Astrocyte (in vitro differentiated cells and primary cell): ENCODE results near the gene SLA2. TPM values are rescaled to one million over a fixed set of nuclear protein-coding genes. Genes with fewer than 3 reads are reported as not detected.

Experiments
- DNase-seq: peaks from one replicate; pipeline ENCODE4 v3.0.0-alpha.2; 2010; ENCODE audit warnings: low read depth
- FAIRE-seq: peaks from 2 replicates; lab custom pipeline; 2011; peaks lifted over from hg19 to GRCh38; lab: Jason Lieb, UNC
- H2AFZ ChIP-seq: 2 replicates; pipeline ENCODE4 v1.6.0; 2012; ENCODE audit warnings: low read depth, low read length, inconsistent platforms
- H3K27ac ChIP-seq: 2 replicates; pipeline ENCODE4 v1.5.1; 2011; ENCODE audit warnings: low read depth, low read length, inconsistent platforms
- H3K27me3 ChIP-seq: 2 replicates; pipeline ENCODE4 v1.6.0; 2011; ENCODE audit warnings: low read length, inconsistent platforms; ENCODE audit not compliant: insufficient read depth
- H3K36me3 ChIP-seq: 2 replicates; pipeline ENCODE4 v1.5.1; 2011; ENCODE audit warnings: low read length, inconsistent platforms; ENCODE audit not compliant: insufficient read depth
- H3K4me1 ChIP-seq: 2 replicates; pipeline ENCODE4 v1.5.1; 2011; ENCODE audit warnings: low read length, inconsistent platforms; ENCODE audit not compliant: insufficient read depth
- H3K4me2 ChIP-seq: 2 replicates; pipeline ENCODE4 v1.6.0; 2012; ENCODE audit warnings: low read length, inconsistent platforms
- H3K4me3 ChIP-seq: 2 replicates; pipeline ENCODE4 v1.5.1; 2011; ENCODE audit warnings: low read depth, mild to moderate bottlenecking, low read length, inconsistent platforms; ENCODE audit not compliant: insufficient read depth
- H3K79me2 ChIP-seq: 2 replicates; pipeline ENCODE4 v1.6.0; 2012; ENCODE audit warnings: mild to moderate bottlenecking, low read length, inconsistent platforms; ENCODE audit not compliant: insufficient read depth
- H3K9ac ChIP-seq: 2 replicates; pipeline ENCODE4 v1.6.0; 2012; ENCODE audit warnings: mild to moderate bottlenecking, low read length, inconsistent platforms
- H3K9me3 ChIP-seq: 2 replicates; pipeline ENCODE4 v1.5.1; 2012; ENCODE audit warnings: low read depth, mild to moderate bottlenecking, low read length, inconsistent platforms; ENCODE audit not compliant: insufficient read depth
- H4K20me1 ChIP-seq: 2 replicates; pipeline ENCODE4 v1.6.0; 2012; ENCODE audit warnings: low read length, inconsistent platforms; ENCODE audit not compliant: insufficient read depth
- H3K27ac Mint-ChIP-seq: one replicate; pipeline ENCODE4 v1.8.0; 2021; ENCODE audit warnings: mild to moderate bottlenecking, mixed read lengths; ENCODE audit not compliant: unreplicated experiment
- H3K27me3 Mint-ChIP-seq: one replicate; pipeline ENCODE4 v1.8.0; 2021; ENCODE audit warnings: low read depth, mixed read lengths; ENCODE audit not compliant: unreplicated experiment
- H3K36me3 Mint-ChIP-seq: one replicate; pipeline ENCODE4 v1.8.0; 2021; ENCODE audit warnings: low read depth, mixed read lengths; ENCODE audit not compliant: unreplicated experiment
- H3K4me1 Mint-ChIP-seq: one replicate; pipeline ENCODE4 v1.8.0; 2021; ENCODE audit warnings: low read depth, mixed read lengths; ENCODE audit not compliant: unreplicated experiment
- H3K4me3 Mint-ChIP-seq: one replicate; pipeline ENCODE4 v1.8.0; 2021; ENCODE audit warnings: mild to moderate bottlenecking, moderate library complexity, mixed read lengths; ENCODE audit not compliant: unreplicated experiment
- H3K9me3 Mint-ChIP-seq: one replicate; pipeline ENCODE4 v1.8.0; 2021; ENCODE audit warnings: mild to moderate bottlenecking, mixed read lengths; ENCODE audit not compliant: unreplicated experiment
- CTCF ChIP-seq: IDR thresholded peaks from 2 replicates; pipeline ENCODE4 v1.5.1; 2011; ENCODE audit warnings: low read depth, mild to moderate bottlenecking, inconsistent platforms, low read length, moderate library complexity; ENCODE audit not compliant: insufficient read depth
- EZH2 ChIP-seq: IDR thresholded peaks from 2 replicates; pipeline ENCODE4 v1.6.1; 2012; ENCODE audit warnings: mild to moderate bottlenecking, low read length, inconsistent platforms; ENCODE audit not compliant: insufficient read depth
- total RNA-seq: library from RNA; stranded (reverse); gene quantifications from 2 replicates; pipeline ENCODE4 v1.2.1, GENCODE V29; 2021

SLA2 gene
- total RNA-seq, 1 donor from 2014 or later: 0.14 TPM

GRCh38 chr20:36624944-36625324 lies 21.1 kb downstream of the SLA2 start:
- no peak for FAIRE-seq
- Histone ChIP-seq H3K4me1 (no peaks in the 10 kb centered on the region), H2AFZ (no peak overlapping the region), H3K9me3 (no peaks in the 10 kb centered on the region), H3K4me2 (no peak overlapping the region), H3K9ac (no peak overlapping the region), H3K79me2 (no peaks in the 10 kb centered on the region), H4K20me1 (no peaks in the 10 kb centered on the region), H3K36me3 (no peaks in the 10 kb centered on the region), H3K4me3 (no peak overlapping the region), H3K27ac (no peak overlapping the region), H3K27me3 (no peaks in the 10 kb centered on the region)
- Mint-ChIP-seq H3K27ac (no peak overlapping the region), H3K27me3 (peaks cover 2% of the 10 kb centered on the region), H3K4me3 (no peak overlapping the region), H3K36me3 (peaks cover 3% of the 10 kb centered on the region), H3K4me1 (peaks cover 10% of the 10 kb centered on the region), H3K9me3 (no peaks in the 10 kb centered on the region)
- TF ChIP-seq CTCF: no peak
- TF ChIP-seq EZH2: no peak
- no peak for DNase-seq

- no peak overlapping the region for H3K27ac Mint-ChIP-seq
- H3K9me3 ChIP-seq: no peaks in the 10 kb centered on the region
- H4K20me1 ChIP-seq: no peaks in the 10 kb centered on the region
- TF ChIP-seq EZH2 (no peak), CTCF (no peak)
- no peak overlapping the region for H3K4me3 Mint-ChIP-seq
- H3K9ac ChIP-seq: no peak overlapping the region
- no peak overlapping the region for H3K27ac ChIP-seq
- no peaks in the 10 kb centered on the region for H3K4me1 ChIP-seq
- H3K27me3 Mint-ChIP-seq: peaks cover 2% of the 10 kb centered on the region
- no peaks in the 10 kb centered on the region for H3K79me2 ChIP-seq
- peaks cover 5% of the 10 kb centered on the region for H3K4me1 Mint-ChIP-seq
- no peak overlapping the region for H3K4me2 ChIP-seq
- peak overlapping the region; percentile 20 for H2AFZ ChIP-seq
- no peak overlapping the region for H3K4me3 ChIP-seq
- H3K36me3 ChIP-seq: no peaks in the 10 kb centered on the region
- peaks cover 3% of the 10 kb centered on the region for H3K36me3 Mint-ChIP-seq
- FAIRE-seq (no peak), DNase-seq (no peak)
- H3K27me3 ChIP-seq: no peaks in the 10 kb centered on the region
- no peaks in the 10 kb centered on the region for H3K9me3 Mint-ChIP-seq
Measured at GRCh38 chr20:36624068-36624943, 21.7 kb downstream of the SLA2 start.

GRCh38 chr20:36623444-36623843 lies 22.6 kb downstream of the SLA2 start:
- TF ChIP-seq EZH2: no peak
- TF ChIP-seq CTCF: no peak
- peaks cover 2% of the 10 kb centered on the region for H3K27me3 Mint-ChIP-seq
- Histone ChIP-seq H3K9me3 (no peaks in the 10 kb centered on the region), H3K27me3 (no peaks in the 10 kb centered on the region), H3K4me3 (no peak overlapping the region), H3K9ac (no peak overlapping the region), H3K79me2 (no peaks in the 10 kb centered on the region), H4K20me1 (no peaks in the 10 kb centered on the region), H3K4me1 (no peaks in the 10 kb centered on the region), H3K36me3 (no peaks in the 10 kb centered on the region), H3K27ac (no peak overlapping the region), H2AFZ (no peak overlapping the region), H3K4me2 (no peak overlapping the region)
- no peak for FAIRE-seq
- no peak overlapping the region for H3K27ac Mint-ChIP-seq
- H3K4me3 Mint-ChIP-seq: no peak overlapping the region
- H3K4me1 Mint-ChIP-seq: peaks cover 5% of the 10 kb centered on the region
- no peaks in the 10 kb centered on the region for H3K9me3 Mint-ChIP-seq
- DNase-seq: no peak
- H3K36me3 Mint-ChIP-seq: peaks cover 3% of the 10 kb centered on the region
